DMS53 (cell line): ENCODE data around the gene EREG.
A peak's percentile ranks its signal among the peaks of the same experiment; 100 is the strongest.

Source experiments
- DNase-seq: peaks from one replicate; lab custom pipeline; 2025; lab: John Stamatoyannopoulos, UW

EREG gene

DNA sequence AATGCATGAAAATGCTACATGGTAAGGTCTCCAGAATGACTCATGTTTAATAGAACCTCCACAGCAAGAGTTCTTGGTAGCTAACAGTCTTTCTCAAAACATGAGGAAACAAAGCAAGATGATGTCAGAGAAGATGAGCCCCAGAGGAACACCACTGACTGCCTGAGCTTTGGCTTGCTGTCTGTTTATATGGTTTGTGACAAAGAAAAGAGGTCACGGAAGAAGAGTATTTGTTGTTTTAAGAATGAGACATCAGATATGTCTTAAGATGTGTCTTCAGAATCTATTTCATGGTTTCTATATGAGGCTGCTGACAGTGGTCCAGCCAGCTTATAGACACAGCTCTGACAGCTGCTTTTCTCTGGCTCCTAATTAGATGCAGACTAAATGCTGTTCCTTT, 61.2 kb downstream of the EREG start:
- no peak for DNase-seq

DNA sequence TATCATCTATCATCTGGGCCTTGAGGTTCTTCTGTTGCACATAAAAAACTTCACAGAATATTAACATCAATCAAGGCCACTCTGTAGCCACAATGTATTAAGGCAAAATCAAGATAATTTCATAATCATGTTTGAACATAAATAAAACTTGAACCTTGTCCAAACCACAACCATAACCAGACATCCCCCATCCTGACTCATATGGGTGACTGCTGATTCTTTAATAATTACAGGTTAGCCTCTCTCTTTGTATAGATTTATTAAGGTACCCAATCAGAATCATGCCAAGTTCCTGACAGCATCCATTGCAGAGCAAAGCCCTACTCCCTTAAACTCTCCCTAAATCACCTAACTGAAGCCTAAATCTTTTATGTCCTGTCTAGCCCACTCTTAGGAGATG, 63.3 kb downstream of the EREG start:
- no peak for DNase-seq

DNA sequence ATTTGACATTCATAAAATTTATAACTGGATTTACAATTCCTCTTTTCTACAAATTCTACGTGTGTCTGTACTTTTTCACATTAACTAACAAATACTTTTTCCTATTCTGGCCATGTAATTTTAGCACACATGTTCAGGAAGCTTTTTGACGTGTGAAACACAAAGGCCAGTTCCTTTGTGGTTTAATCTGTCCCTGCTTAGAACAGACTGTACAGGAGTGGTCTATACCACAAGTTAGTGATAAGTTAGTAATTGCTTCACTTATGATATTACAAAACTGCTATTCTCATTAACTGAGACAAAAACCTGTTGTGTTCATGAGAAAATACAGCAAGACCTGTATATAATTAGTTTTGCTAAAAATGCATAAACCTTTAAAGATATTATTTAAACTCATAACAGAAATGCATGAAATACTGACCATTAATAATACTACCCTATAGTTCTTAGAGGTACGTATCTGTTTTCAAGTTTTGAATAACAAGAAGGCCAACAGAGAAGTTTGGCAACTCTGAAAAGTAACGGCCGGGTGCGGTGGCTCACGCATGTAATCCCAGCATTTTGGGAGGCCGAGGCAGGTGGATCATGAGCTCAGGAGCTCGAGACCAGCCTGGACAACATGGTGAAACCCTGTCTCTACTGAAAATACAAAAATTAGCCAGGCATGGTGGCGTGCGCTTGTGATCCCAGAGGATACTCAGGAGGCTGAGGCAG, 66.3 kb downstream of the EREG start:
- DNase-seq = no peak

DNA sequence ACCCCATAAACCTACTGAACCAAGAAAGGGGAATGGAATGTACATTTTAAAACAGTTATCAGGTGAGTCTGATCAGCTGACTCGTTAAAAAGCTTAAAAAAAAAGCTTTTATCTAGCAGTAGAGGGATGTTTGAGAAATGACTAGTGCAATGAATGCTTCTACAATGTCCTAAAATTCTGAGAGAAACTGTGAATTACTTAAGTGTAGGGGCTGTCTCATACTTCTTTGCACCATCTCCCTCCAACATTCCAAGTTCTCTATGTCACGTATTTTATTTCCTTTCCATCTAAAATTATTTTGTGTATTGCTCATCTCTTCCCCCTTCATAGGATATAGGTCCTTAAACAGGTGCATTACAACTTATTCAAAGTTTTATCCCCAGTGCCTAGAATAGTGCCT, 68.1 kb downstream of the EREG start:
- no peak for DNase-seq

DNA sequence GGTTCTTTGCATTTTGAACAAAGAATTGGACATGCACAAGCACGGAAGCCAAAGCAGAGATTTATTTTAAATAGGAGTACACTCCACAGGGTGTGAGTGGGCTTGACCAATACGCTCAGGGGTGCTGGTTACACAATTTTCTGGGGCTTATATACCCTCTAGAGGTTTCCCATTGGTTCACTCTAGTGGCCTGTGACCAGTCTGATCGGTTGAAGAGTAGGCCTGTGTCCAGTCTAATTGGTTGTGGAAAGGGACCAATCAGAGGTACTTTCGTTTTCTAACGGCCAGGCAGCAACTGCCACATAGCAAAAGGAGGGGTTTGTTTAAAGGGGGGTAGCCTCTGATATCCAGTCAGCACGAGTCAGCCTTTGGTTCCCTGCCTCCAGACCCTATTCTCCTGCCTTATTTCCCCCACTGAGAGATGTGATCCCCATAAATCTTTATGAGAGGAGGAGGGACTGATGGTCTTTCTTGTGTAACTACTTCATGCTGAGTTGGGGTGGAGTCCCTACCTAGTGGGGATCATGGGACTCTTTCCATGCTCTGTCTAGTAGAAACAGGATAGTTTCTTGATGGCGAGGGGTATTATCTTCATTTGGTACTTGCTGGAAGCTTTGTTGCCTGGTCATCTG, 68.7 kb downstream of the EREG start:
- DNase-seq = no peak

DNA sequence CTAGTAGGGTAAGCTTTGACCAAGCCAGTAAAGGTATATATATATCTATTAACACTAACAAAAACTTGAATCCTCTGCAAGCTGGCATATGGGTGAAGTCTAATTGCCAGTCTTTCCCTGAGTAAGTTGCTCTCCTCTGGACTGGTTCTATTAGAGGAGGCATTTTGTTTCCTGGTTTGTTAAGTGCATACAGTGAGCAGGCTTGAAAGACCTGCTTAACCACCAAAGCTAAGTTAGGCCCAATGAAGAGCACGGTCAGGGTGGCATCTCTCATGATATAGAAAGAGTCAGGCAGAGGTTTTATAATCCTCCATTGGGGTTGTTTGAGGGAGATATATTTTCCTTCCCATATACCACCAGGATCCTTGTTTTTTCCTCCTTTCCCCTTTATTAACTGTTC, 70.4 kb downstream of the EREG start:
- DNase-seq = peak; percentile 48

DNA sequence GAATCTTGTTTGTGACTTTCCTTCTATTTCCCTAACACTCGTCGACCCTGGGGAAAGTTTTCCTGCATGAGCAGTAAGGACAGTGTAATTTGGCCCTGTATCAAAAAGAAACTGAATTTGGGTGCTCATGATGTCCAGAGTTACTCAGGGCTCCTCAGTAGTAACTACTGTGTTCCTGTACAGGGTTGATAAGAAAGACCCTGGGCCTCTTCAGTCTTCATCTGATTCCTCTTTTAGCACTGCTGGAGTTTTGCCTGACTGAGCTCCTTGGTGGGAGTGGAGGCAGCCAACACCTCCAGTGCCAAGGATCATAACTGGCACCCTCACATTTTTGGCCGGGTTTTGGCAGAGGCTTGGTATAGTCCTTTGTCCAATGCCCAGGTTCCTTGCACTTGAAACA, 72.9 kb downstream of the EREG start:
- no peak for DNase-seq
